Kidney (tissue), 14 donors: Measurements from ENCODE around the gene NUP210. TPM values are rescaled to one million over a fixed set of nuclear protein-coding genes. Genes with fewer than 3 reads are reported as not detected.

Experiments used
- DNase-seq, 5 donors: peaks; one replicate each; pipeline ENCODE4 v3.0.0-alpha.2; 2013 to 2020
- FAIRE-seq: peaks from 2 replicates; lab custom pipeline; 2012; peaks lifted over from hg19 to GRCh38; lab: Jason Lieb, UNC
- H3K27ac ChIP-seq, 2 donors: one replicate each; pipeline ENCODE4 v1.7.0; 2013; ENCODE audit warnings: low read depth in 2 of 2, low read length in 2 of 2, inconsistent platforms in 1 of 2
- H3K27me3 ChIP-seq: one replicate; pipeline ENCODE4 v1.7.1; 2013; ENCODE audit warnings: low read length, inconsistent platforms; ENCODE audit not compliant: control insufficient read depth, insufficient read depth
- H3K36me3 ChIP-seq, 3 donors: one replicate each; pipeline versions ENCODE4 v1.7.0 to v1.7.1; 2013; ENCODE audit warnings: low read length in 3 of 3, control low read depth in 1 of 3, inconsistent platforms in 1 of 3; ENCODE audit not compliant: insufficient read depth in 3 of 3, control insufficient read depth in 2 of 3
- H3K4me1 ChIP-seq, 3 donors: one replicate each; pipeline versions ENCODE4 v1.7.0 to v1.7.1; 2013; ENCODE audit warnings: low read length in 3 of 3, inconsistent platforms in 1 of 3, low read depth in 1 of 3; ENCODE audit not compliant: control insufficient read depth in 2 of 3, insufficient read depth in 2 of 3
- H3K4me3 ChIP-seq, 3 donors: one replicate each; pipeline versions ENCODE4 v1.7.0 to v1.8.1; 2013; ENCODE audit warnings: low read length in 3 of 3, control low read depth in 1 of 3, inconsistent platforms in 1 of 3
- H3K9ac ChIP-seq, 3 donors: one replicate each; pipeline versions ENCODE4 v1.7.0 to v1.7.1; 2013; ENCODE audit warnings: low read length in 3 of 3, control low read depth in 1 of 3, inconsistent platforms in 1 of 3
- H3K9me3 ChIP-seq, 3 donors: one replicate each; pipeline versions ENCODE4 v1.7.0 to v1.7.1; 2013; ENCODE audit warnings: low read length in 3 of 3, control low read depth in 1 of 3, inconsistent platforms in 1 of 3; ENCODE audit not compliant: control insufficient read depth in 2 of 3, insufficient read depth in 1 of 3
- intact Hi-C: fragments of 100-400 bp; cut with DNase I; formaldehyde crosslinking; loops from one replicate; pipeline ENCODE4 v1.11.1; 2022
- polyA plus RNA-seq: library from polyadenylated mRNA; stranded (reverse); fragments of 350-450 nt; fragmentation: Illumina TruSeq; extraction: RNeasy Lipid Tissue Mini Kit (QIAGEN cat#74804); gene quantifications from one replicate; pipeline ENCODE4 v1.2.3, GENCODE V29; 2014; ENCODE audit warnings: low read depth, low replicate concordance; ENCODE audit not compliant: insufficient read depth
- total RNA-seq: library from RNA; stranded (reverse); fragmentation: NEBNext Ultra II Directional; extraction: Animal tissue kit (Norgen Biotek cat#: 25700); gene quantifications from one replicate; pipeline ENCODE4 v1.2.1, GENCODE V29; 2021
- TF ChIP-seq, protein P1 (sequence below): IDR thresholded peaks from 3 replicates; pipeline ENCODE4 v1.5.1; 2012; ENCODE audit warnings: mild to moderate bottlenecking, moderate library complexity, borderline replicate concordance; ENCODE audit not compliant: insufficient read depth; ENCODE audit errors: extremely low read depth
- donor health status: control.
- donor health status: control.
- donor health status: control.
- donor health status: control.
- donor health status: control.
- donor health status: DM: yes; HTN: yes; CAD: no.
- donor health status: Normal renal cell carcinoma (clear cell type).

The NUP210 gene
- total and polyA plus RNA-seq, 2 donors from 2014 or later: 5.6 to 22.9 TPM

DNA sequence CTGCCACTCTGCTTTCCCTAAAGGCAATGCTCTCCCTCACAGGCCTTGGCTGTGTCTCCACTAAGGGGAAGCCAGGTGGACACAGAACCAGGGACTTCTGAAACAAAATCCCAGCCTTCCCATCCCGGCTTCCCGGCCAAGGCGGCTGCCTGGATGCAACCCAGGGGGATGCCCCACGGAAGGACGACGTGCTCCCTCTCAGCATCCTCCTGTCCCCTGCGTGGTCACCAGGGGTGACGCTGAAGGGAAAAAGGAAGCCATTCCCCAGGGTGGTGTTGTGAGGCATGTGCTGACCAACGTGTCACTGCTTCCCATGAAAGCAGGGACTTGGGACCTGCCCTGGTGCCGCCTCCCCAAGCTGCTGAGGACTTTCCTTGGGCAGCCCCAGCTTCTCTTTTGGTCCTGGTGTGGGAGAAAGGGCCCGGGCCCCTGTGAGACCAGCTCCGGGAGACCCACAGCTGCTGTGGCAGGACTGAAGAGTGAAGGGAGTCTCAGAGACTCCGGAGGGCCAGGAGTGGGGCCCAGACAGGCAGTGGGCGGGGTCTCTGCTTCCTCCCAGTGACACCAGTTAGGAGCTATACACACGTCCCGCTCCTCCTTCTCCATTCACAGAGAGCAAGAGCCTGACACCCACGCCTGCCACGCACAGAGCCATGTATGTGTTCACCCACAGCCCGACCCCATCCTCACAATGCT, 139.2 kb downstream of the NUP210 start:
- Histone ChIP-seq H3K4me1 (peaks cover 0 to 2% (median 0%) of the 10 kb centered on the region in 3 donors), H3K9me3 (peaks cover 2 to 10% (median 5%) of the 10 kb centered on the region in 3 donors), H3K27ac (no peak overlapping the region), H3K27me3 (peaks cover 4% of the 10 kb centered on the region), H3K4me3 (no peak overlapping the region), H3K9ac (no peak overlapping the region), H3K36me3 (no peaks in the 10 kb centered on the region)
- DNase-seq (no peak), FAIRE-seq (no peak)
- intact Hi-C loops: no loop called here
- TF ChIP-seq, protein P1, sequence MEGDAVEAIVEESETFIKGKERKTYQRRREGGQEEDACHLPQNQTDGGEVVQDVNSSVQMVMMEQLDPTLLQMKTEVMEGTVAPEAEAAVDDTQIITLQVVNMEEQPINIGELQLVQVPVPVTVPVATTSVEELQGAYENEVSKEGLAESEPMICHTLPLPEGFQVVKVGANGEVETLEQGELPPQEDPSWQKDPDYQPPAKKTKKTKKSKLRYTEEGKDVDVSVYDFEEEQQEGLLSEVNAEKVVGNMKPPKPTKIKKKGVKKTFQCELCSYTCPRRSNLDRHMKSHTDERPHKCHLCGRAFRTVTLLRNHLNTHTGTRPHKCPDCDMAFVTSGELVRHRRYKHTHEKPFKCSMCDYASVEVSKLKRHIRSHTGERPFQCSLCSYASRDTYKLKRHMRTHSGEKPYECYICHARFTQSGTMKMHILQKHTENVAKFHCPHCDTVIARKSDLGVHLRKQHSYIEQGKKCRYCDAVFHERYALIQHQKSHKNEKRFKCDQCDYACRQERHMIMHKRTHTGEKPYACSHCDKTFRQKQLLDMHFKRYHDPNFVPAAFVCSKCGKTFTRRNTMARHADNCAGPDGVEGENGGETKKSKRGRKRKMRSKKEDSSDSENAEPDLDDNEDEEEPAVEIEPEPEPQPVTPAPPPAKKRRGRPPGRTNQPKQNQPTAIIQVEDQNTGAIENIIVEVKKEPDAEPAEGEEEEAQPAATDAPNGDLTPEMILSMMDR: no peak

DNA sequence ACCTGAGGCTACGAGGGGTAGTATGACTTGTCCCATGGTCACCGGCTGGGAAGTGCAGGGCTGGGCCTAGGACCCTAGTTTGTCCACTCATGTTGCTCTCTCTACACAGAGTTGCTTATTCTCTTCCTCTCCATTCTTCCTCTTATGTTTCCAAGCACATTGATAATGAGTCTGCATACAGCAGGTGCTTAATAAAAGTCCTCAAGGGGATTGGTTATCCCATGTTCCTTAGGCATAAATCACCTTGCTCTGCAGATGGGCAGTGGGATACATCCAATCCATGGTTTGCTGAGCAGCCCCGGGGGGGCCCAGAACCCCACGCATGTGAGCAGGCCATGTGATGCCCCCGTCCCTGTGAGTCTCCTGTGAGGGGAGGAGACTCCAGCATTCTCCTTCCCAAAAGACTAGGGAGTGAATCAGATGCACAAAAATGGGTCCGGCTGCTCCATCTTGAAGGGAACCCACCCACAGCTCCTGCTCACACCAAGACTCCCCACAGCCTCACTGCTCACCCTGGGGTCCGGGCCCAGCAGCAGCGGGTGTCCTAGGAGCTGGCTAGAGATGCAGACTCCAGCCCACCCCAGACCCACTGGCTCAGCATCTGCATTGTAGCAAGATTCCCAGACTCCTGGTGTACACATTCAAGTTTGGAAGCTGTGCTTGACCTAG, 139.9 kb downstream of the NUP210 start:
- Histone ChIP-seq H3K9me3 (peaks cover 2 to 10% (median 5%) of the 10 kb centered on the region in 3 donors), H3K27ac (no peak overlapping the region), H3K36me3 (no peaks in the 10 kb centered on the region), H3K27me3 (peaks cover 4% of the 10 kb centered on the region), H3K4me3 (no peak overlapping the region), H3K9ac (no peak overlapping the region), H3K4me1 (peaks cover 0 to 2% (median 0%) of the 10 kb centered on the region in 3 donors)
- TF ChIP-seq, protein P1: no peak
- DNase-seq (no peak), FAIRE-seq (no peak)
- intact Hi-C loops: no loop called here

DNA sequence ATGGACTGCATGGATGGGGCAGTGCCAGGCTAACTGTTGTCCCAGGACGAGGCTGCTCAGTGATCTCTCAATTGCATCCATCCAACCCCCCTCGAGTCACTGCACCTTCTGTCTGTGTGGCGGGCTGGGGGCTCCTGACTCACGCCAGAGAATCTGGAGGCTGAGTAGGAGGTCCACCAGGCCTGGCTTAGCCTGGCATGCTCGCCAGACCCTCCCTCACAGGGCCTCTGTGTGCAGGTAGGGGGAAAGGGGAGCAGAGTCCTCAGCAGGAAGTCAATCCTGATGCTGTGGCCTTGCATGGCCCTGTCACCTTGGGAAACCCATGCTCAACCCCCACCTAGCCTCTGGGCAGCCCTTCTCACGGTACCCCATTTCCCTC, 140.6 kb downstream of the NUP210 start:
- Histone ChIP-seq H3K9me3 (peaks cover 2 to 9% (median 5%) of the 10 kb centered on the region in 3 donors), H3K27me3 (peaks cover 4% of the 10 kb centered on the region), H3K4me1 (peaks cover 0 to 2% (median 0%) of the 10 kb centered on the region in 3 donors), H3K4me3 (no peak overlapping the region), H3K27ac (no peak overlapping the region), H3K36me3 (no peaks in the 10 kb centered on the region), H3K9ac (no peak overlapping the region)
- DNase-seq (no peak), FAIRE-seq (no peak)
- intact Hi-C loops: no loop called here
- TF ChIP-seq, protein P1: no peak
